ENCODE results near the gene MYRF. TPM values are rescaled to one million over a fixed set of nuclear protein-coding genes. Genes with fewer than 3 reads are reported as not detected.

Gene MYRF
- total and polyA plus RNA-seq, 12 donors: 0.13 to 2.6 (median 0.89) TPM

DNA sequence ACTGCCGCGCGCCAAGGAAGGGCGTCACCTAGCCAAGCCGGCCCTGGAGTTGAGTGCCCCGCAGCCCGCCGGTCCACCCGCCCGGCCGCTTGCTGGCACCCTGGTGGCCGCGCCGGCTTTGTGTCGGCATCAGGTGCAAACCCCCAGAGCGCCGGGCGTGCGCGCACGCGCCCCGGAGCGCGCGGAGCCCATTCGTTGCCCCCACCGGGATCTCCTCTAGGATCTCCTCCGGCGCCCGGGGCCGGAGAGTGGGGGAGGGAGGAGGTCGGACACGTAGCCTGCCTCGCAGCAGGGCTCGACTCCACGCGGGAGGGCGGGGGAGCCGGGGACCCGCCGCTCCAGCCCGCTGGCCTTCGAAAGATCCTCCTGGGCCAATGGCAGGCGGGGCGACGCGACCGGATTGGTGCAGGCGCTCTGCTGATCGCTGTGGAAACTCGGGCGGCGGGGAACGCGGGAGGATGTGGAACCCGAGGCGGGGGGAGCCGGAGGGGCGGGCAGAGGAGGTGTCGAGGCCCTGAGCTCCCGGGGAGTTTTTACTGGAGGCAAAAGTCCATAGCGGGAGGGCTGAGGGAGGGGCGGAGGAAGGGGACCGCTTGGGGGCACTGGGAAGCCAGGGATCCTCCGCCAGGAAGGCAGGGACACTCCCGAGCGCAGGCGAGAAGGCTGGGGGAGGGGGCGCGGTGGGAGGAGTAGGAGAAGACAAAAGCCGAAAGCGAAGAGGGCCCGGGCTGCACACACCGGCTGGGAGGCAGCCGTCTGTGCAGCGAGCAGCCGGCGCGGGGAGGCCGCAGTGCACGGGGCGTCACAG is 75.3 kb downstream of the MYRF start, which contains the start of gene FADS2:
Gene FADS2 (plus strand): TSS at position 730 of the 808 bp plus-strand sequence. CDS start 91 bp downstream, outside the sequence.
- Histone ChIP-seq H3K4me3 (peak within 1 kb of the TSS; percentile 53 to 81 (median 76)), H3K9me3 (replicated peaks in 1 of 3) (no peaks in the 10 kb centered on the region), H3K36me3 (replicated peaks in 1 of 2) (no peaks in the 10 kb centered on the region), H3K27me3 (no peaks in the 10 kb centered on the region), H3K27ac (peak within 1 kb of the TSS; percentile 87 to 98 (median 92)), H3K4me1 (replicated peaks in 1 of 2) (peaks cover 27 to 44% of the 10 kb centered on the region in 2 donors)
- intact Hi-C loops (cut with DNase I): no loop called here
- peak; percentile 97 to 99 (median 98) for DNase-seq
- WGBS, 4 donors: 0 to 1% (median 0%) methylated on average over 17 to 83 of the region's 83 CpGs
- TF ChIP-seq POLR2A (IDR thresholded peaks at IDR 0.05): peak; percentile 92 to 93
- TF ChIP-seq, protein P1, sequence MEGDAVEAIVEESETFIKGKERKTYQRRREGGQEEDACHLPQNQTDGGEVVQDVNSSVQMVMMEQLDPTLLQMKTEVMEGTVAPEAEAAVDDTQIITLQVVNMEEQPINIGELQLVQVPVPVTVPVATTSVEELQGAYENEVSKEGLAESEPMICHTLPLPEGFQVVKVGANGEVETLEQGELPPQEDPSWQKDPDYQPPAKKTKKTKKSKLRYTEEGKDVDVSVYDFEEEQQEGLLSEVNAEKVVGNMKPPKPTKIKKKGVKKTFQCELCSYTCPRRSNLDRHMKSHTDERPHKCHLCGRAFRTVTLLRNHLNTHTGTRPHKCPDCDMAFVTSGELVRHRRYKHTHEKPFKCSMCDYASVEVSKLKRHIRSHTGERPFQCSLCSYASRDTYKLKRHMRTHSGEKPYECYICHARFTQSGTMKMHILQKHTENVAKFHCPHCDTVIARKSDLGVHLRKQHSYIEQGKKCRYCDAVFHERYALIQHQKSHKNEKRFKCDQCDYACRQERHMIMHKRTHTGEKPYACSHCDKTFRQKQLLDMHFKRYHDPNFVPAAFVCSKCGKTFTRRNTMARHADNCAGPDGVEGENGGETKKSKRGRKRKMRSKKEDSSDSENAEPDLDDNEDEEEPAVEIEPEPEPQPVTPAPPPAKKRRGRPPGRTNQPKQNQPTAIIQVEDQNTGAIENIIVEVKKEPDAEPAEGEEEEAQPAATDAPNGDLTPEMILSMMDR (IDR thresholded peaks at IDR 0.05): peak in 2 of 6 experiments; percentile 29 to 49

DNA sequence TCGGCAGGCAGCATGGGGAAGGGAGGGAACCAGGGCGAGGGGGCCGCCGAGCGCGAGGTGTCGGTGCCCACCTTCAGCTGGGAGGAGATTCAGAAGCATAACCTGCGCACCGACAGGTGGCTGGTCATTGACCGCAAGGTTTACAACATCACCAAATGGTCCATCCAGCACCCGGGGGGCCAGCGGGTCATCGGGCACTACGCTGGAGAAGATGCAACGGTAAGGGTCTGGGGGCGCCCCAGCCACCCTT is 75.9 kb downstream of the MYRF start:
- Histone ChIP-seq H3K4me3 (peak overlapping the region; percentile 53 to 81 (median 76)), H3K36me3 (replicated peaks in 1 of 2) (no peaks in the 10 kb centered on the region), H3K27me3 (no peaks in the 10 kb centered on the region), H3K27ac (peak overlapping the region; percentile 68 to 98 (median 92)), H3K4me1 (replicated peaks in 1 of 2) (peaks cover 27 to 49% of the 10 kb centered on the region in 2 donors), H3K9me3 (replicated peaks in 1 of 3) (no peaks in the 10 kb centered on the region)
- WGBS, 4 donors: 0 to 7% (median 0%) methylated on average over 6 to 16 of the region's 16 CpGs
- TF ChIP-seq POLR2A (IDR thresholded peaks at IDR 0.05): no peak
- TF ChIP-seq, protein P1 (IDR thresholded peaks at IDR 0.05): no peak
- no peak for DNase-seq
- intact Hi-C loops (cut with DNase I): no loop called here

DNA sequence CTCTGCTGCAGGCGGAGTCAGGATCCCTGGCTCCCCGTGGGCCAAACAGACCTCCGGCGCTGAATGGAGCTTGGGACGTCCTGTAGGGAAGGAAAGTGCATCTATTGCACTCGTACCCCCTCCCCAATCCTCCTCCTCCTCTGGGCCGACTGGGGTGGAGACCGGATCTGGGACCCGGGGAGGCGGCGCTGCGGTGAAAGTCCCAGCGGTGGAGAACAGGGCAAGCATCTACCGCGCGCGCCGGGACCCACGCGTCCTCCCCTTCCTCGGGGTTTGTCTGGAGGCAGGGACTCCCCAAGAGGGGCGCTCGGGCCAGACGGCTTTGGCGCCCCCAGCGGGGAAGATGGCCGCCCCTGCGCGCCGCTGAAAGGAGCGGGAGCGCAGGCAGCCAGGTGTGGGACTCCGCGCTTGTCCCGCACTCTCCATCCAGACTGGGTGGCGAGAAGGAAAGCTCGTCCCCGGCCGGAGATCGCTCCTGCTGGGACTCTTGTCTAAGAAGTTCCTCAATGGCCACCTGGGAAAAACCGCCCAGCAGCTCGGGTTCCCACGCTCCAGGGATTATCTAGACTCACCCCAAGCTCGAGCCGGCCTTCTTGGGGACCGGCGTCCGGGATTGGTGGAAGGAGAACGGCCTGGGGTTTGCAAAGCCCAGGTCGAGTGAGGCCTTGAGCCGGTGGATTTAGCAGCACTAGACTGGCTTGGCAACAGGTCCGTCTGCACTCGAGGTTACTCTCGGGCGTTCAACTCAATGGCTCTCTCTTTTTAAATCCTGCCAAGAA is 76.4 kb downstream of the MYRF start:
- DNase-seq: peak; percentile 54 to 90 (median 82)
- no peaks in the 10 kb centered on the region for H3K36me3 ChIP-seq (replicated peaks in 1 of 2)
- TF ChIP-seq, protein P1 (IDR thresholded peaks at IDR 0.05): peak; percentile 6 to 47 (median 38)
- TF ChIP-seq POLR2A (IDR thresholded peaks at IDR 0.05): peak in 1 of 2 donors; percentile 76
- WGBS, 4 donors: 1 to 12% (median 2%) methylated on average over 6 to 55 of the region's 55 CpGs
- H3K4me3 ChIP-seq: peak overlapping the region; percentile 53 to 81 (median 76)
- H3K27ac ChIP-seq: peak overlapping the region; percentile 68 to 98 (median 92)
- peaks cover 27 to 54% of the 10 kb centered on the region in 2 donors for H3K4me1 ChIP-seq (replicated peaks in 1 of 2)
- intact Hi-C loops (cut with DNase I): no loop called here
- H3K27me3 ChIP-seq: no peaks in the 10 kb centered on the region
- H3K9me3 ChIP-seq (replicated peaks in 1 of 3): no peaks in the 10 kb centered on the region

DNA sequence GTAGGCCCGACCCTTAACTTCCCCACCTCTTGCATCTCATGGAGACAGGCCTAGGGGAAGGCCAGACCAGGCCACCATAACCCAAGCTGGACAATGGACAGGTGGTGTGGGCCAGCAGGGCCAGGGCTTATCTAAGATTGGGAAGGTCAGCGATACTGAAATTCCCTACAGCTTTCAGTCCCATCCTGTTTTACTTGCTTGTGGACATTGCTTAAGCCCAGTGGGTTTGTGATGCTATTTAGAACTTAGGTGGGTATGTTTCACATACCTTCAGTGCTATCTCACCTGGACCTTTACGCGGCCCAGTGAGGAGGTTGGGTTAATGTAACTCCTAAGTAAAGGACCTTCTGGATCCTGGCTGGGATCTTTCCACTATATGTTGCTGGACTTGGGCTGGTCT is 77.4 kb downstream of the MYRF start:
- Histone ChIP-seq H3K36me3 (replicated peaks in 1 of 2) (no peaks in the 10 kb centered on the region), H3K9me3 (replicated peaks in 1 of 3) (no peaks in the 10 kb centered on the region), H3K4me3 (peak overlapping the region in 2 of 4 donors; percentile 53 to 81), H3K27ac (peak overlapping the region; percentile 68 to 98 (median 92)), H3K4me1 (replicated peaks in 1 of 2) (peaks cover 34 to 64% of the 10 kb centered on the region in 2 donors), H3K27me3 (no peaks in the 10 kb centered on the region)
- DNase-seq: no peak
- intact Hi-C loops (cut with DNase I): no loop called here
- TF ChIP-seq POLR2A (IDR thresholded peaks at IDR 0.05): no peak
- TF ChIP-seq, protein P1 (IDR thresholded peaks at IDR 0.05): no peak
- WGBS, 4 donors: 36 to 60% (median 42%) methylated on average over 4 of the region's 4 CpGs

Data from adrenal gland (tissue), 12 donors.